WI38 (cell line): Measurements from ENCODE around the gene EPB41L2.
"Not testable (repeated sequence)": the region's sequence is repeated elsewhere in the genome, so short reads cannot be mapped to it uniquely, and the experiment has no call there.

ENCODE experiments used
- H3K4me3 ChIP-seq: 2 replicates; pipeline ENCODE4 v1.5.1; 2011; ENCODE audit warnings: low read depth, mild to moderate bottlenecking, control low read depth, low read length
- CTCF ChIP-seq: IDR thresholded peaks from 2 replicates; pipeline ENCODE4 v1.5.1; 2012; ENCODE audit warnings: low read depth, mild to moderate bottlenecking, control low read depth, low read length

The EPB41L2 gene

GRCh38 chr6:130923350-130923749 is 139.7 kb downstream of the EPB41L2 start:
- H3K4me3 ChIP-seq = no peak overlapping the region
- no peak for TF ChIP-seq CTCF

GRCh38 chr6:130922922-130923321 is 140.1 kb downstream of the EPB41L2 start:
- no peak overlapping the region for H3K4me3 ChIP-seq
- no peak for TF ChIP-seq CTCF

- TF ChIP-seq CTCF = no peak
- H3K4me3 ChIP-seq = no peak overlapping the region
Measured at GRCh38 chr6:130920969-130921368, 142.1 kb downstream of the EPB41L2 start.

DNA sequence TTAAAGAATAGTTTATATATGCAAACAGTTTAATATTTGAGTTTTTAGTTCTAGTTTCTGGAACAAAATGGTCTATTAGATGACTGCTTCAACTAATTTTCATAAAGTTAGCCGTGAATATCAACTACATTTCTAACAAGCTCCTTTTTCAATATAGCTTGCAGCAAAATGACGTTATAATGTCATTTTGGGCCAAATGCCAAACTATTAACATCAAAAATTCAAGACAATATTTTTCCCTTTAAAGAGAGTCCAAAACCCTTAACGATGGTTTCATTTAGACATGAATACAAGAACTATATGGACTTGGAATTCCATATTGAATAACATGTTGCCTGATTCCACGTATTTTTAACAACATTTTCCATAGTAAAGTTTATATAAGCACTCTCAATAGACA is 144.9 kb downstream of the EPB41L2 start:
- TF ChIP-seq CTCF = no peak

GRCh38 chr6:130915606-130916005 is 147.4 kb downstream of the EPB41L2 start:
- not testable (repeated sequence) for H3K4me3 ChIP-seq

More for the DNA sequence above, 144.9 kb downstream of the EPB41L2 start:
- no peak overlapping the region for H3K4me3 ChIP-seq

GRCh38 chr6:130913120-130913519 is 149.9 kb downstream of the EPB41L2 start:
- no peak overlapping the region for H3K4me3 ChIP-seq
- no peak for TF ChIP-seq CTCF

DNA sequence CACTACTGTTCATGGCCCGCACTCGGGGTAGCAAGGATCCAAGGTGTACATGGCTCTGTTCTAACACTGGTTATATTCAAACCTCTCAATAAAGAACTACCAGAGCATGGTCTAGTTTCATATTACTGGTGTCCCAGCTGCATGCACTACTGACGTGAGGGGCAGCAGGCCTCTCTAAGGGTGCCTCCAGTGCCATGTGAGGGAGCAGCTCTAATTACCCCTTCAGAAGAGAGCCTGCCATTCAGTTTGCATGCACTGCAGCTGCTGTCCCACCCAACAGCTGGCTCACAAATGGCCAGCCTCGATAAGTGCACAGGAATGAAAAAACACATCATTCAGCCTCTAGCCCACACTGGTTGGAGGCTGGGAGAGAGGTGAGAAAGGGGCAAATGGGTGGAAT is 150.6 kb downstream of the EPB41L2 start:
- TF ChIP-seq CTCF = no peak
- H3K4me3 ChIP-seq = no peak overlapping the region

GRCh38 chr6:130908958-130909357 is 154.1 kb downstream of the EPB41L2 start:
- no peak for TF ChIP-seq CTCF
- no peak overlapping the region for H3K4me3 ChIP-seq
